Astrocyte of the hippocampus (primary cell): ENCODE results near the gene BCR.
A peak's percentile ranks its signal among the peaks of the same experiment; 100 is the strongest.

Experiments
- DNase-seq: peaks from one replicate; pipeline ENCODE4 v3.0.0; 2011; ENCODE audit warnings: low read depth, low spot score

BCR gene

DNA sequence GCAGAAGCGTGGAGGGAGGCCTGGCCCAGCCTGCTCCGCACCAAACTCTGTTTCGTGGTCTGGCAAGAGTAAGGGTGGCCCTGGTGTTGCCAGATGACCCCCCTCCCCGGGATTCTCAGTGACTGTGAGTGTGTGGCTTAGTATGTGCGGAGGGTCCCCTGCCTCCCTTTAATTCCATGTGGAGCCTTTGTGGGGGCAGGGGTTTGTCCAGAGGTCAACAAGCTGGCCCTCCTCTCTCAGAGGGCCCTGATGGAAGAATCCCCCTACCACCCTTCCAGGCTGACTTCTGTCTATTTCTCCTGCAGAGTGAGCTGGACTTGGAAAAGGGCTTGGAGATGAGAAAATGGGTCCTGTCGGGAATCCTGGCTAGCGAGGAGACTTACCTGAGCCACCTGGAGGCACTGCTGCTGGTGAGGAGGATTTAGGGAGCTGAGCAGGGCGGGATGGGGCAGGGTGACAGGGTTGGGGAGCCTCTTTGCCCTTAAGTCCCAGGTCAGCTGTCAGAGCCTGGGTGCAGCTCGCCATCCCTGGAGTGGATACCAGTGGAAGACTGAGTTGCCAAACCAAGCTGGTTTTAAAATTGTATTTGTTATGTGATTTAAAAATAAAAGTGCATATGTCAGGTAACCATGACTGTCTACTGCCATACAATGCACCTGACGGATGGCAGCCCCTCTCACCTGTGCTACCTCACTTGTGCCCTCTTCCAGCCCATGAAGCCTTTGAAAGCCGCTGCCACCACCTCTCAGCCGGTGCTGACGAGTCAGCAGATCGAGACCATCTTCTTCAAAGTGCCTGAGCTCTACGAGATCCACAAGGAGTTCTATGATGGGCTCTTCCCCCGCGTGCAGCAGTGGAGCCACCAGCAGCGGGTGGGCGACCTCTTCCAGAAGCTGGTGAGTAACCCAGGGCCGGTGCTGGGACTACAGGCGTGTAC is 80.6 kb downstream of the BCR start:
- no peak for DNase-seq

DNA sequence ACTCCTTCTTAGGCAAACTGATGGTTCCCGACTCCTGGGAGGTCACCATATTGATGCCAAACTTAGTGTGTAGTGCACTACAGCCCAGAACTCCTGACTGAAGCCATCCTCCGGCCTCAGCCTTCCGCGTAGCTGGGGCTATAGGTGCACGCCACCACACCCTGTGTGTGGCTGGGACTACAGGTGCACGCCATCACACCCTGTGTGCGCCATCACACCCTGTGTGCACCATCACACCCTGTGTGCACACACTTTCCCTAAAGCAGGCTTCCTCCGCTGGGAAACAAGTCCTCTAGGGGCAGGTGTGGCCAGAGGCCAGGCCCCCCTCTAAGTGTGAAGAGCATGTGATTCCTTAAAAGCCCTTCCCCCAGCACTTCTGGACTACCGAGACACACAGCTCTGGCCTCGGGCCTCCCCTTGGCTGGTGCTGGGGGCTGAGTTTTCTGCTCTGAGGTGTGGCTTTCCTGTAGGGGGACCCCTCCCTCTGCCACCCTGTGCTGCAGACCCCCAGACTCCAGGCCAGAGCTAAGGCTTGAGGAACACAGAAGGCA is 81.7 kb downstream of the BCR start:
- no peak for DNase-seq

- no peak for DNase-seq
These were observed 82.4 kb downstream of the BCR start for GRCh38 chr22:23262518-23263332.

GRCh38 chr22:23263651-23264555 is 83.6 kb downstream of the BCR start:
- no peak for DNase-seq

- DNase-seq: no peak
These were observed 84.5 kb downstream of the BCR start for GRCh38 chr22:23264610-23265367.

- no peak for DNase-seq
These were observed 85.0 kb downstream of the BCR start for GRCh38 chr22:23265368-23265700.

GRCh38 chr22:23266780-23267179 is 86.5 kb downstream of the BCR start:
- DNase-seq: no peak

- DNase-seq: no peak
These were observed 87.1 kb downstream of the BCR start for GRCh38 chr22:23267226-23268043.

DNA sequence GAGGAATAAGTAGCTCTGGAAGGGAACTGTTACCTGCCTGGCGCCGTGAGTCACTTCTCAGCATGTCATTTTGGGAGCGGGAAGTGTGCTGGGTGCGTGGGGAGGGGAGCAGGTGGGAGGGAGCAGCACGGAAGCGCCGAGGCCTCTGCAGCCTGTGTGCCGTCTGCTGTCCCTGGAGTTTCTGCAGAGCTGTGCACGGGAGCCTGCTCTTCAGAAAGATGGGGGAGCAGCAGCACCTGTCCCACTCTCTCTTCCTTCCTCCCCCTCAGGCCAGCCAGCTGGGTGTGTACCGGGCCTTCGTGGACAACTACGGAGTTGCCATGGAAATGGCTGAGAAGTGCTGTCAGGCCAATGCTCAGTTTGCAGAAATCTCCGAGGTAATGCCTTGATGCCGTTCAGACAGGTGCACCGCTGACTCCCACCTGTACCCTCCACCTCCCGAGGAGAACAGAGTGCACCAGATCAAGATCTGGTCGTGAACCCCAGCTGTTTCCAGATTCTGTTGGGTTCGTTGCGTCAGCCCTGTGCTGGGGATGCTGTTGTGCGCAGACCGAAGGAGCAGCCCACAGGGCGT is 87.9 kb downstream of the BCR start:
- DNase-seq: no peak

DNA sequence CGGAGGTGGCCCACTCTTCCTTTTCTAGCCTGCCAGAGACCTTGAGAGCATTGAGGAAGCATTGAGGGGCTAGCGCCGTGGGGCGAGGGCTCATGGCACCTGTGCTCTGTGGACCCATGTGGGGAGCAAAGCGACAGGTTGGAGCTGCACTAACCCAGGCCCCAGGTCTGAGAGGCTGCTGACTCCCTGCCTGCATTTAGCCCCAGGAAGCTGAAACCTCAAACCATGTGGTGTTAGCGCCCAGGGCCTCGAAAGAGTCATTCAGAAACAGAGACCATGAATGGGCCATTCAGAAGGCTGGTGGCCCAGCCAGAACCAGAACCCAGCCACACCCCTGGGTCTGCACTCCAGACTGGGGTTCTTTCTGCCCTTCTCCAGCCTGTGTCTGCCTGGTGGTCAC is 88.6 kb downstream of the BCR start:
- DNase-seq: no peak

DNA sequence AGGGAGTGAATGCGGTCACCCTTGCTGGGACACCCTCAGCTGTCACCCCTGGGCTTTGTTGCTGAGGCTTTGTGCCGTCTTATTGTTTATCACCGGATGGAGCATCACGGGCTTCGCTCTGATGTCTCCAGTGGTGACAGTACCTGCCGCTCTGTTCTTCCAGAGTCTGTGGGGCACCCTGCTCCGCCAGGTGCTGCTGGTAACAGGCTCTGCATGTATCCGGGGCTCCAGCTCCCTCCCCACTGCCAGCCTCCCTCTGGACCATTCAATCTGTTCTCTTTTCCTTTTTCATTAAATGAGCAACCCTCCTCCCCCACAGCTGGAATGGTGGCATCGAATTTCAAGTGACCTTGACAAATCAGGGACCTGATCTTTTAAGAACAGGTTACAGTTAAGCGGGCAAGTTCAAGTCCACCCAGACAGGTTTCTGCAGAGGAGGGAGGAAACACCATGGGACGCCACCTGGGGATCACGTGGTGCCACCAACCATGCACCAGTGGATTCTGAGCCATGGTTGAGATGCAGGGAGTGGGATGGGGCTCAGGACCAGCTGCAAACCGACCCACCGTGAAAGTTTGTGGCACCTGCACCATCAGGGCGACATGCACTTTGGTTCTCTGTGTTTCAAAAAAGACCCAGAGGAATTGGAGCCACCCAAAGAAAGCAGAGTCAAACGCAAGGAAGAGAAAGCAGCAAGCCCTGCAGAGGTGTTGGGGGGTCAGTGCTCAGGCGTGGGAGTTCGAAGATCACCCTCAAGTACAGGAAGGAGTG is 89.3 kb downstream of the BCR start:
- no peak for DNase-seq

- DNase-seq: peak; percentile 24
These were observed 90.0 kb downstream of the BCR start for GRCh38 chr22:23270212-23270733.

DNA sequence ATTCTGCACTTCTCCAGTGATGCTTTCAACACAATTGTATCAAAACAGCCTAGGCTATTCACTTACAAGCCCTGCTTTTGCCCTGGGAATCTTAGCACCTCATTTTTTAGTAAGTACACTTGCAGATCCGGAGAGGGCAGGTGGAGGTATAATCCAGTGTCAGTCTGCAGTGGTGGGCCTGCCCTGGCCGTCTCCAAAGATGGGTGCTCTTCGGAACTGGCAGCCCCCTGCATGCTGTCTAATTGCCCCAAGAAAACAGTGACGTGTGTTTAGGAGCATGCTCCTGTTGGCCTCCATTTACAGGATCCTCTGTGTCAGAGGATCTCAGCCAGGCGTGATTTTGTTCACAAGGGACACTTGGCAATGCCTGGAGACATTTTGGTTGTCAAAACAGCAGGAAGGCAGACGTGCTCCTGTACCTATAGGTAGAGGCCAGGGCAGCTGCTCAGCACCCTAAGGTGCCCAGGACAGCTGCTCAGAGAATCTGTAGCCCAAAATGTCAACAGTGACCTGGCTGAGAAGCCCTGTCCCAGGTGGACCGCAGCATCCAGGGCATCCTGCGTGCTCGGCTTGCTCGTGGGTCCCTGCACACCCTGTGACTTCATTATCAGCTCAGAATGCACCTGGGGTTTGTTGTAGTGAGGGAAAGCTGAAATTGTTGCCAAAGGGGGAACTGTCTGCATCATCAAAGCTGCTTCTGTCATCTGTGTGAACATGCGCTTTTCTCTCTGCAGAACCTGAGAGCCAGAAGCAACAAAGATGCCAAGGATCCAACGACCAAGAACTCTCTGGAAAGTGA is 90.7 kb downstream of the BCR start:
- DNase-seq: no peak

DNA sequence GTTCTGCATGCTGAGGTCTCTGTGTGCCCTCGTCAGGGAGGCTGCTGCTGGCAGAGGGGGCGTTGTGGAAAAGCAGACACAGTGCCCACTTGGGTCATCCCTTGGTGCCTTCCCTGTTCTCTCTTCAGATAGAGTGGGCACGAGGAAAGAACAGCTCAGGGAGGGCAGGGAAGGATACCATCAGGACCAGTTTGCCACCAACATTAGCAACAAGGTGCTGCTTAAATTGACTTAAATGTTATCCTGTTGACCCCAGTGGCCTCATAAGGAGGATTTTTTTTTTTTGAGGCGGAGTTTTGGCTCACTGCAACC is 91.2 kb downstream of the BCR start:
- no peak for DNase-seq

DNA sequence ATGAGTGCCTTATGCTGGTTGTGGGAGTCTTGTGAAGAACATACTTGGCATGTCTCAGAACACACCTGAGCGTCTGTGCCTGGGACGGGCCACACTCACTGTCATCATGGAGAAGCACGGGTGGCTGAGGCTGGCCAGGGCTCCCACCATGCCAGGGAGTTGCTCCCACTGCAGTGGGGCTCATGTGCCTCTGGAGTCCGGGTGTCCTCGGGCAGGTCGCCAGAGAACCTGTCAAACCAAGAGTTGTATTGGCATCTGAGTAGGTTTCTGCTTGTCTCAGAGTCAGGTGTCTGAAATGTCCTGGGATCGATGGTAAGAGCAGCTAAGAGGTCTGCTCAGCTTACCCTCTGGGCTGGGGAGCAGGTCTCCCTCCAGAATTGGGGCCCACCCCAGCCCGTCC is 92.1 kb downstream of the BCR start:
- no peak for DNase-seq

DNA sequence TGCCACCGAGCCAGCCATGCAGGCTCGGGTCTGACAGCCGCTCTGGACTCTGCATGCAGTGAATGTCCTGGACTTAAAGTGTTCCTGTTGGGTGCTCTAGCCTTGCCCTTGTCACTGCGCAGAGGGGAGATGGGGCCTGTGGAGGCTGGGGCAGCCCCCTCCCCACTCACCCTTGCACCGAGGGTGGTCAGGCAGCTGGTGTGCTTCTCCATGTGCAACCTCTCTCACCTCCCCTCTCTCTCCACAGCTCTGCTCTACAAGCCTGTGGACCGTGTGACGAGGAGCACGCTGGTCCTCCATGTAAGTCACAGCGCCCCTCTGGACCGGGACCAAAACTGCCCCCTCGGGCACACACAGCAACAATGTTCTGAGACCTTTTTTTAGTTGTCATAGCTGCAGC is 92.5 kb downstream of the BCR start:
- DNase-seq: no peak

GRCh38 chr22:23273445-23274145 is 93.3 kb downstream of the BCR start:
- no peak for DNase-seq
